Ovary (tissue), 9 donors: Measurements from ENCODE around the gene PGAP6. TPM values are rescaled to one million over a fixed set of nuclear protein-coding genes. Genes with fewer than 3 reads are reported as not detected.
A peak's percentile ranks its signal among the peaks of the same experiment; 100 is the strongest.
"Not testable (repeated sequence)": the region's sequence is repeated elsewhere in the genome, so short reads cannot be mapped to it uniquely, and the experiment has no call there.

ENCODE experiments used
- DNase-seq, 5 donors: peaks; one replicate each; pipeline ENCODE4 v3.0.0-alpha.2; 2019 to 2020
- H3K27ac ChIP-seq, 2 donors: fragments of 200-600 bp; one replicate each; pipeline versions ENCODE4 v1.5.1 to v1.8.0; 2019 to 2022
- H3K27me3 ChIP-seq: fragments of 200-600 bp; one replicate; pipeline ENCODE4 v1.8.0; 2022
- H3K36me3 ChIP-seq: fragments of 200-600 bp; sonication (generic); one replicate; pipeline ENCODE4 v1.5.1; 2019
- H3K4me1 ChIP-seq: one replicate; pipeline ENCODE4 v1.8.1; 2013; ENCODE audit warnings: mild to moderate bottlenecking, moderate library complexity; ENCODE audit not compliant: insufficient read depth
- H3K4me3 ChIP-seq: fragments of 200-600 bp; sonication (generic); one replicate; pipeline ENCODE4 v1.5.1; 2017
- H3K9me3 ChIP-seq, 2 donors: fragments of 200-600 bp in 1 of 2; sonication (generic) in 1 of 2; one replicate each; pipeline versions ENCODE4 v1.5.1 to v1.8.1; 2013 to 2019; ENCODE audit warnings: mild to moderate bottlenecking in 1 of 2, moderate library complexity in 1 of 2
- CTCF ChIP-seq, 3 donors: fragments of 450-650 bp in 2 of 3; fragments of 200-600 bp in 1 of 3; IDR thresholded peaks; one replicate each; pipeline versions ENCODE4 v1.5.1 to v1.8.0; 2016 to 2022; ENCODE audit warnings: antibody characterized with exemption in 3 of 3, mild to moderate bottlenecking in 1 of 3
- EP300 ChIP-seq: sonication (generic); formaldehyde crosslinking; IDR thresholded peaks from one replicate; pipeline ENCODE4 v1.6.1; 2017; ENCODE audit warnings: antibody characterized with exemption
- POLR2A ChIP-seq: fragments of 450-650 bp; IDR thresholded peaks from one replicate; pipeline ENCODE4 v1.6.1; 2017; ENCODE audit warnings: antibody characterized with exemption, mild to moderate bottlenecking, moderate library complexity
- WGBS, 3 donors: extraction: QIAGEN DNeasy Blood & Tissue Kit in 1 of 3; methylation state at CpG; one replicate each; pipeline versions ENCODE4 v1.1.5 to v1.1.7; 2013 to 2017; 5-methylcytosine and 5-hydroxymethylcytosine counted together
- intact Hi-C, 4 donors: fragments of 100-400 bp; cut with DNase I; formaldehyde crosslinking; loops; one replicate each; pipeline versions ENCODE4 v1.11.0 to v1.15.1; 2022 to 2023
- polyA plus RNA-seq, 2 donors: library from polyadenylated mRNA; stranded (reverse); fragments of 200-250 nt in 1 of 2; fragments of 350-450 nt in 1 of 2; fragmentation: Illumina TruSeq in 1 of 2; extraction: RNeasy Lipid Tissue Mini Kit (QIAGEN cat#74804) in 1 of 2; gene quantifications; one replicate each; pipeline ENCODE4 v1.2.3, GENCODE V29; 2013 to 2014
- total RNA-seq, 7 donors: library from RNA; depleted of rRNA in 2 of 7; stranded (reverse); fragments of >200 nt in 2 of 7; fragmentation: NEBNext Ultra II Directional in 3 of 7; extraction: Animal tissue kit (Norgen Biotek cat#: 25700) in 3 of 7; gene quantifications; one replicate each; pipeline versions ENCODE4 v1.1.0 to v1.2.4, GENCODE V29; 2016 to 2023
- donor health status: DM: no; HTN: no; CAD: no; lungs with moderate emphysema.
- donor health status: DM: no; HTN: no; CAD: no.
- donor health status: Bipolar disorder and iron deficiency.
- donor health status: DM: yes; HTN: yes; CAD: no.
- donor health status: DM: no; HTN: no; CAD: no.
- donor health status: DM: yes; HTN: yes; CAD: no.

Gene PGAP6
- total and polyA plus RNA-seq, 9 donors = 13.0 to 39.8 (median 19.4) TPM

GRCh38 chr16:424033-424622 lies 42.4 kb upstream of the PGAP6 start:
- peak overlapping the region in 1 of 2 donors; percentile 88 for H3K27ac ChIP-seq
- no peaks in the 10 kb centered on the region for H3K36me3 ChIP-seq
- 10 to 23% (median 18%) methylated on average over 20 of the region's 20 CpGs for WGBS, 3 donors
- peak; percentile 60 to 86 (median 70) for DNase-seq
- no peaks in the 10 kb centered on the region for H3K27me3 ChIP-seq
- intact Hi-C loops = no loop called here
- H3K4me1 ChIP-seq = peaks cover 9% of the 10 kb centered on the region
- H3K9me3 ChIP-seq = no peaks in the 10 kb centered on the region
- TF ChIP-seq POLR2A (no peak), EP300 (no peak), CTCF (IDR thresholded peaks at IDR 0.05) (no peak)
- H3K4me3 ChIP-seq = peak overlapping the region; percentile 58

- intact Hi-C loops, DNase-seq, H3K9me3 ChIP-seq, H3K27ac ChIP-seq, H3K4me1 ChIP-seq, H3K36me3 ChIP-seq, H3K4me3 ChIP-seq, H3K27me3 ChIP-seq: not testable (repeated sequence)
- WGBS, 3 donors = 88 to 91% (median 90%) methylated on average over 13 of the region's 13 CpGs
Observed at GRCh38 chr16:422179-422578, 40.4 kb upstream of the PGAP6 start.

- H3K9me3 ChIP-seq, DNase-seq, H3K4me1 ChIP-seq, H3K27me3 ChIP-seq, H3K4me3 ChIP-seq, H3K36me3 ChIP-seq, H3K27ac ChIP-seq, intact Hi-C loops: not testable (repeated sequence)
- WGBS, 3 donors = 95 to 98% (median 98%) methylated on average over 3 of the region's 3 CpGs
Observed at GRCh38 chr16:415170-415498, 33.4 kb upstream of the PGAP6 start.

- WGBS, 3 donors = 75 to 81% (median 79%) methylated on average over 21 of the region's 21 CpGs
- Histone ChIP-seq H3K4me1 (no peaks in the 10 kb centered on the region), H3K27me3 (no peaks in the 10 kb centered on the region), H3K4me3 (no peak overlapping the region), H3K27ac (no peak overlapping the region), H3K36me3 (no peaks in the 10 kb centered on the region), H3K9me3 (no peaks in the 10 kb centered on the region)
- intact Hi-C loops = no loop called here
- DNase-seq = no peak
- TF ChIP-seq EP300 = no peak
- TF ChIP-seq POLR2A = no peak
- no peak for TF ChIP-seq CTCF (IDR thresholded peaks at IDR 0.05)
Observed at GRCh38 chr16:414395-415169, 32.8 kb upstream of the PGAP6 start.

- DNase-seq = no peak
- Histone ChIP-seq H3K4me3 (no peak overlapping the region), H3K9me3 (no peaks in the 10 kb centered on the region), H3K27me3 (no peaks in the 10 kb centered on the region), H3K27ac (no peak overlapping the region), H3K4me1 (no peaks in the 10 kb centered on the region), H3K36me3 (no peaks in the 10 kb centered on the region)
- intact Hi-C loops = no loop called here
- TF ChIP-seq EP300 (no peak), POLR2A (no peak), CTCF (IDR thresholded peaks at IDR 0.05) (no peak)
- WGBS, 3 donors = 92 to 97% (median 95%) methylated on average over 22 to 26 of the region's 26 CpGs
Observed at GRCh38 chr16:411576-412265, 29.9 kb upstream of the PGAP6 start.
